Mammary epithelial cell (primary cell): ENCODE results near the gene FAAP100.
A peak's percentile ranks its signal among the peaks of the same experiment; 100 is the strongest.

Source experiments
- CTCF ChIP-seq, 2 donors: IDR thresholded peaks in 1 of 2; conservative IDR thresholded peaks in 1 of 2; 2 replicates each; pipeline ENCODE4 v1.5.1; 2011 to 2012; ENCODE audit warnings: inconsistent platforms in 2 of 2, low read length in 2 of 2, mild to moderate bottlenecking in 2 of 2, control low read depth in 1 of 2, low read depth in 1 of 2; ENCODE audit not compliant: insufficient read depth in 1 of 2; ENCODE audit errors: extremely low read depth in 1 of 2
- EZH2 ChIP-seq: IDR thresholded peaks from 2 replicates; pipeline ENCODE4 v1.6.1; 2012; ENCODE audit warnings: low read length, inconsistent platforms, borderline replicate concordance

- TF ChIP-seq EZH2 (no peak), CTCF (conservative IDR thresholded peaks at IDR 0.05 in 1 of 2, IDR thresholded peaks at IDR 0.05 in 1 of 2; ENCODE audit: extremely low read depth in 1 of 2, insufficient read depth in 1 of 2, low read depth in 1 of 2, low read length in 2 of 2) (peak; percentile 43 to 62)
These were observed 32.7 kb downstream of the FAAP100 start for GRCh38 chr17:81519284-81520020.
